Umbilical cord (tissue), 2 donors: ENCODE results near the gene USP19. TPM values are rescaled to one million over a fixed set of nuclear protein-coding genes. Genes with fewer than 3 reads are reported as not detected.

Experiments used
- DNase-seq: peaks from one replicate; pipeline ENCODE4 v3.0.0-alpha.2; 2015; ENCODE audit warnings: low spot score
- total RNA-seq: library from RNA; depleted of rRNA; stranded (reverse); fragments of >200 nt; gene quantifications from one replicate; pipeline ENCODE4 v1.2.3, GENCODE V29; 2014; ENCODE audit warnings: low replicate concordance; ENCODE audit not compliant: insufficient read depth

Gene USP19
- total RNA-seq, 1 donor from 2014 or later, result 48.9 TPM

GRCh38 chr3:49104427-49105291 lies 16.0 kb downstream of the USP19 start, which contains the start of gene QARS1:
Gene QARS1, minus strand, starts transcription at chr3:49104757. Its CDS starts 24 bp downstream, at chr3:49104733.
- DNase-seq, result peak; percentile 98

- no peak for DNase-seq
Observed at GRCh38 chr3:49104052-49104426, 16.6 kb downstream of the USP19 start.

- no peak for DNase-seq
Observed at GRCh38 chr3:49100046-49100615, 20.5 kb downstream of the USP19 start.

DNA sequence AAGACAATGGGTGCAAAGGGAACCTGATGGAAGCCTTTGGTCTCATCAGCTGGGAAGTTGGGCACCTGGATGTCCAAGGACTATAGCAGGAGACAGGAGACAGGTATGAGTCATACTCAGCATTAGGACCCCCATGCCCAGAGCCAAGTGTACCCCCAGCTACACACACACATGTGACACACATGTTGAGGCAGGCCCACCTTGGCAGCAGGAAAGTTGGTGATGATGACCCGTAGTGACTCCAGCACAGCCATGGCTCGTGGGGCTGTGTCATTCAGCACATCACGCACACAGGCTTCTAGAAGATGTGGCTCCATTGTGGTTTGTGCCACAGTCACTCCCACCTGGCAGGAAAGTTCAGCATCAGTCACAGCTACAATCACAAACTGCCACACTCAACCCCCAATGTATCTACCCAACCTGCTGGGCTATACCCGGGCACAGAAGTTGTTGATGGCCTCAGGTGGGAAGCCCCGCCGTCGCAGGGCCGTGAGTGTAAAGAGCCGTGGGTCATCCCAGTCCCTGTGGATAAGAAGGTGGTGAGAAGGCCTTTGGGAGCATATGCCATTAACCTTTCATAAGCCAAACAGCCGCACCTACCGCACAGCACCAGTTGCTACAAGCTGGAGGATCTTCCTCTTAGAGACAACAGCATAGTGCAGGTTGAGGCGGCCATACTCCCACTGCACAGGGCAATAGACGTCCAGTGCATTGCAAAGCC lies 21.6 kb downstream of the USP19 start:
- DNase-seq, result no peak

- DNase-seq, result peak; percentile 25
Observed at GRCh38 chr3:49098429-49098828, 22.2 kb downstream of the USP19 start.

DNA sequence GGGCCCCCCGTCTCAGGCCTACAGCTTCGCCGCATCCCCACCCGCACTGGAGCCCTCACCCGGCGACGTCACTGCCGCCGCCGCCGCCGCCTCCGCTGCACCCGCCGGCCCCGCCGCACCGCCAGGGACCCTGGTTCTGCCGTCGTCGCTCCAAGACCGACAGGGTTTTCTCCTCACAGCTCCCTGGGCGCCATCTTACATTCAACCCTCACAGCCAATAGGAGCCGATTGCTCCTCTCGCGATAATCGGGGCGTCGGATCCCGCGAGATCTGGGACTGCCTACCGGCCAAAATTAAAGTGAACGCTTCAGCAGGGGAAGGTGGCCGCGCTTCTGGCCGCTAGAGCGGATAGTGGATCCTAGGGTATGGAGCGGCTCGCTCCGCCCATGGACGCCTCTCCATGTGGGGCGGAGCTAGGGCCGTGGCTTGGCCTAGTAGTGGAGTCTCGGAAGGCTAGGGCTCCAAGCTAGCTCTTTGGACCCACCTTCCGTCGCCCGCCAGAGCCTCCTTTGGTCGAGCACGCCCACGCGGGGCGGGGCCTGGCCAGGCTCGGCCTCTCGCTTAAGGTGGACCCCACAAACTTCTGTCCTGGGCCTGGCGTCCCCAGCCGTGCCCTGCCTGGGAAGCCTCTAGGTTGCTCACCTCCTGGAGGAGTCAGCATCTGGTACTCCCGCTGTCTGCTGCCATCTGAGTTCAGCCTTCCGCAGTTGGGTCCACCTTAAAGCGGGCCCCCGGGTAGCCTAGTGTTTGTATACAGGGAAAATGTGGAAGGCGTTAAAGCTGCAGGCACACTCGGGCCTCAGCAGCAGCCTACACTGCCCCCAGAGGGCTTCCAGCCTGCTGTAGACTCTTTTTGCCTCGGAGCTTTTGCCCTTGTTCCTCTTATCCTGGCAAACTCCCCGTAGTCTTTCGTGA lies 26.5 kb downstream of the USP19 start, which contains the start of gene QRICH1:
TSS of gene QRICH1 (minus strand) at position 219 of the 915 bp plus-strand sequence. CDS start 17,054 bp downstream, outside the sequence.
- peak; percentile 100 for DNase-seq

DNA sequence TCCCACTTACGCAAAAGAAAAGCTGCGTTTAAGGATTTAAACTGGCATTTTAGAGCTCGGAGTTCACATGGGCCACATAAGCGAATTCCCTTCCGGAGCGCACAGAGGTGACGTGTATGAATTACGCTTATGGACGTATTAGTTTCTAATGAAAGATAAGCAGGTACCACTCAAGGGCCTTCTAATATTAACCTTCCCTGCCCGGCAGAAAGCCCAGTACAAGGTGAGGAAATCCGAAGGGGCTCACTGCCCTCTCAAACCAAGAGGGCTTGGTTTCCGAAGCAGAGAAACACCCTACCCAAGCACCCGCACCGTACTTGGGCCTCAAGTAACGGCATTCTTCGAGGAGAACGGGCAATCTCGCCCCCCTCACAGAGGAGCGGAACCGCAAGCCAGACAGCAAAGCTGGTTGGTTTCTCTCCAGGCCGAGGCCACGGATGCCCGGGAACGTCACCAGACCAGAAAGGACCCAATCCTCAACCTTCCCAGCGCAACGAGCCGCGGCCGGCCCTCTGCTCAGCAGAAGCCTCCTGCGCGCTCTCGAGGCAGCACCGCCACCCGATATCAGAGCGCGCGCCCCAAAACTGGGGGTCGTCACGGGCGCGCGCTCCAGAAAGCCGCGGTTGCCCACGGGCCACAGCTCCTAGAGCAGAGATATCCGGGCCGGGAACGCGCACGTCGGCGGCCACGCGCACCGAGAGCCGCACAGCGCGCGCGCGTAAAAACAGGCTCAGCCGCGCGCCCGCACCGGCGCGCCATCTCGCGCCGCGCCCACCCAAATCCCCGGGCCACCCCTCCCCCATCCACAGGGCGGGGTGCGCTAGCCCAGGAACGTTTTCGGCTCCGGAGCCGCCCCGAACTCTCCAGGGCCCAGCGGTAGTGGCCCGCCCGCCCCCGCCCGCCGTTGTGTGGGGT lies 27.4 kb downstream of the USP19 start:
- DNase-seq, result peak; percentile 74

DNA sequence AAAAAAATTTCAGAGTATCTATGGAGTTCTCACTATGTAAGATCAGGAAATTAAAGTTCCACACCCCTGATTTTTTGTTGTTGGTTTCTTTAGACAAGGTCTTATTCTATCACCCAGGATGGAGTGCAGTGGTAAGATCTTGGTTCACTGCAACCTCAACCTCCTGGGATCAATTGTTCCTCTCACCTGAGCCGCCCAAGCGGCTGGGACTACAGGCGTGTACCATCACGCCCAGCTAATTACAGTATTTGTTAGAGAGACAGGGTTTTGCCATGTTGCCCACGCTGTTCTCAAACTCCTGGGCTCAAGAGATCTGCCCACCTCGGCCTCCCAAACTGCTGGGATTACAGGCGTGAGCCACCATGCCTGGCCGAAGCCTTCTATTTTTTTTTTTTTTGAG lies 39.2 kb downstream of the USP19 start:
- DNase-seq, result no peak

- no peak for DNase-seq
Observed at GRCh38 chr3:49079270-49079669, 41.4 kb downstream of the USP19 start.

DNA sequence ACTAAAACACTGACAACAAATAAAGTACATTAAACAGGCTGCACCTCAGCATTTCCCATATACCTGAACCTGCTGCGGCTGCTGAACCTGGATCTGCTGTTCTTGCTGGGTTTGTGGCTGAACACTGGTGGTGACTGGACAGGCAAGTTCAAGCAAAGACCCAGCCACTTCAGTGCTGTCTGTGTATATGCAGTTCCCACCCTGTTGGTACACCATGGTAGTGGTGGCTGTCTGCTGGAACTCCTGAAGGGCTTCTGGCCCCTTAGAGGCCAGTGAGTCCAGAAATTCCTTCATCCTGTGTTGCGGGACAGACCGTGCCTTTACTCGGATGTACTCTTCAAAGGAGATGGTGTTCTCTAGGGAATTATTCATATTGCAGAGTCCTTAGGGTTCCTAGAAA lies 44.0 kb downstream of the USP19 start:
- no peak for DNase-seq

DNA sequence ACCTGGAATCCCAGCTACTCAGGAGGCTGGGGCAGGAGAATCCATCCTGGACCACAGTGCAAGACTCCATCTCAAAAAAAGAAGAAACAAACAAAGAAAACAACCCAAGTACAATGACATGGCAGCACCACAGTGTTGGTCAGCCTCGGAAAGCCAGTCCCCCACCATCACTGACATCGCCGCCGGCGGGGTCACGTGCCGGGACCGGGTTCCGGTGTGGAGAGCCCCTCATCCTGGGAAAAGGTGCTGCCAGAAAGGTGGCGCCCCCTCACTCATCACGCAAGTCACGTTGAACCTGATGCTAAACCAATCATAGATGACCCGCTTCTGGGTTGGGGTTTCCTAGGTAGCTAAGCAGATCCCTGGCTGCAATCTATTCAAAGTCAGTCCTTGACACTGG lies 44.5 kb downstream of the USP19 start:
- DNase-seq, result no peak

Other genes starting within 250 kb of the USP19 start
- gene SLC25A20, start 221.9 kb downstream of the USP19 start, total RNA-seq, result 7.2 TPM
- gene ARIH2, start 202.0 kb downstream of the USP19 start, total RNA-seq, result 115 TPM
- gene P4HTM, start 130.6 kb downstream of the USP19 start, total RNA-seq, result 53.0 TPM
- gene WDR6, start 113.4 kb downstream of the USP19 start, total RNA-seq, result 31.3 TPM
- gene DALRD3, start 102.2 kb downstream of the USP19 start, total RNA-seq, result 15.2 TPM
- gene NDUFAF3, start 98.7 kb downstream of the USP19 start, total RNA-seq, result 28.2 TPM
- gene IMPDH2, start 91.4 kb downstream of the USP19 start, total RNA-seq, result 181 TPM
- gene QRICH1, start 26.8 kb downstream of the USP19 start, total RNA-seq, result 49.4 TPM
- gene QARS1, start 16.1 kb downstream of the USP19 start, total RNA-seq, result 283 TPM
- 753 TPM for gene LAMB2, start 12.2 kb upstream of the USP19 start, total RNA-seq
- gene CCDC71, start 45.5 kb upstream of the USP19 start, total RNA-seq, result 7.0 TPM
- 30.8 TPM for gene KLHDC8B, start 50.8 kb upstream of the USP19 start, total RNA-seq
- 0.72 TPM for gene C3orf62, start 156.4 kb upstream of the USP19 start, total RNA-seq
- gene USP4, start 219.2 kb upstream of the USP19 start, total RNA-seq, result 14.4 TPM
- 94.6 TPM for gene GPX1, start 237.5 kb upstream of the USP19 start, total RNA-seq